SK-N-SH (cell line): ENCODE data around the gene C14orf180. TPM values are rescaled to one million over a fixed set of nuclear protein-coding genes. Genes with fewer than 3 reads are reported as not detected.

Source experiments
- CTCF ChIA-PET: fragments of 300-600, 350-600 bp; formaldehyde crosslinking; extraction: SDS; loops from one replicate; lab custom pipeline; 2021; lab: Yijun Ruan, JAX
- POLR2A ChIA-PET: fragments of 350-600 bp; sonication (Branson Sonifier 250); formaldehyde crosslinking; extraction: SDS; loops from one replicate; lab custom pipeline; 2020; ENCODE audit warnings: antibody characterized with exemption, inconsistent platforms; lab: Yijun Ruan, JAX
- DNase-seq: peaks from one replicate; pipeline ENCODE4 v3.0.0; 2012
- H2AFZ ChIP-seq: fragments of 200-600 bp; sonication (generic); 2 replicates; pipeline ENCODE4 v1.8.1; 2016; ENCODE audit warnings: antibody characterized with exemption, mild to moderate bottlenecking, low read depth
- H3F3A ChIP-seq: fragments of 200-600 bp; sonication (generic); replicated peaks from 2 replicates; pipeline ENCODE3; 2016; ENCODE audit warnings: antibody characterized with exemption, mild to moderate bottlenecking; ENCODE audit not compliant: insufficient read depth
- H3K27ac ChIP-seq, 2 experiments: fragments of 200-500 bp in 1 of 2; fragments of 200-600 bp in 1 of 2; sonication (Bioruptor generic) in 1 of 2; sonication (generic), shearing (Covaris generic) in 1 of 2; 2 replicates each; pipeline versions ENCODE4 v1.5.1 to v1.6.1; 2014 to 2016; ENCODE audit warnings: low read depth in 2 of 2, inconsistent platforms in 1 of 2, low read length in 1 of 2, mild to moderate bottlenecking in 1 of 2, mixed read lengths in 1 of 2
- H3K27me3 ChIP-seq: fragments of 200-600 bp; sonication (generic), shearing (Covaris generic); 2 replicates; pipeline ENCODE4 v1.6.1; 2016; ENCODE audit warnings: mixed run types; ENCODE audit not compliant: insufficient read depth
- H3K36me3 ChIP-seq, 2 experiments: fragments of 200-500 bp in 1 of 2; fragments of 200-600 bp in 1 of 2; sonication (Bioruptor generic) in 1 of 2; sonication (generic) in 1 of 2; replicated peaks in 1 of 2; 2 replicates each; pipeline versions ENCODE3 to v1.5.1; 2014 to 2016; ENCODE audit warnings: low read length in 1 of 2, mild to moderate bottlenecking in 1 of 2; ENCODE audit not compliant: insufficient read depth in 2 of 2, control insufficient read depth in 1 of 2
- H3K4me1 ChIP-seq, 2 experiments: fragments of 200-500 bp in 1 of 2; fragments of 200-600 bp in 1 of 2; sonication (Bioruptor generic) in 1 of 2; sonication (generic), shearing (Covaris generic) in 1 of 2; 2 replicates each; pipeline versions ENCODE4 v1.5.1 to v1.6.1; 2014 to 2016; ENCODE audit warnings: low read depth in 1 of 2, low read length in 1 of 2, mixed run types in 1 of 2; ENCODE audit not compliant: insufficient read depth in 2 of 2, control insufficient read depth in 1 of 2
- H3K4me2 ChIP-seq: fragments of 200-600 bp; sonication (generic), shearing (Covaris generic); 2 replicates; pipeline ENCODE4 v1.6.1; 2017; ENCODE audit warnings: mixed run types
- H3K4me3 ChIP-seq, 2 experiments: fragments of 200-500 bp in 1 of 2; fragments of 200-600 bp in 1 of 2; sonication (Bioruptor generic) in 1 of 2; sonication (generic), shearing (Covaris generic) in 1 of 2; 2 replicates each; pipeline versions ENCODE4 v1.5.1 to v1.8.1; 2014 to 2016; ENCODE audit warnings: low read depth in 2 of 2, inconsistent platforms in 1 of 2, low read length in 1 of 2, mild to moderate bottlenecking in 1 of 2, mixed read lengths in 1 of 2, moderate library complexity in 1 of 2
- H3K79me2 ChIP-seq: fragments of 200-600 bp; sonication (generic); 2 replicates; pipeline ENCODE4 v1.8.1; 2017; ENCODE audit warnings: mild to moderate bottlenecking; ENCODE audit not compliant: insufficient read depth
- H3K9ac ChIP-seq: fragments of 200-600 bp; sonication (generic); 2 replicates; pipeline ENCODE4 v1.6.1; 2017; ENCODE audit warnings: mixed run types
- H3K9me2 ChIP-seq: fragments of 200-600 bp; sonication (generic); 2 replicates; pipeline ENCODE4 v1.6.1; 2017; ENCODE audit warnings: mixed run types
- H3K9me3 ChIP-seq: fragments of 200-600 bp; sonication (generic); 2 replicates; pipeline ENCODE4 v1.6.1; 2017; ENCODE audit warnings: mixed run types, mild to moderate bottlenecking, moderate library complexity
- H4K20me1 ChIP-seq: fragments of 200-600 bp; sonication (generic); 2 replicates; pipeline ENCODE4 v1.6.1; 2017; ENCODE audit warnings: mild to moderate bottlenecking, mixed run types; ENCODE audit not compliant: insufficient read depth
- CHD2 ChIP-seq: fragments of 150-350 bp; IDR thresholded peaks from 2 replicates; pipeline ENCODE4 v1.6.1; 2018; ENCODE audit warnings: low read length; ENCODE audit not compliant: partially characterized antibody
- FOXM1 ChIP-seq: IDR thresholded peaks from 2 replicates; pipeline ENCODE4 v1.4.0; 2012; ENCODE audit warnings: low read depth, mild to moderate bottlenecking
- GATA2 ChIP-seq: sonication (generic); formaldehyde crosslinking; IDR thresholded peaks from 2 replicates; pipeline ENCODE4 v1.5.0; 2020; ENCODE audit warnings: mild to moderate bottlenecking, missing genetic modification reagents
- MEF2A ChIP-seq: IDR thresholded peaks from 2 replicates; pipeline ENCODE4 v1.4.0; 2012; ENCODE audit warnings: low read depth, borderline replicate concordance
- NRF1 ChIP-seq: IDR thresholded peaks from 2 replicates; pipeline ENCODE4 v1.6.1; 2012; ENCODE audit warnings: low read depth, mild to moderate bottlenecking, low read length
- RCOR1 ChIP-seq: fragments of 150-350 bp; IDR thresholded peaks from 2 replicates; pipeline ENCODE4 v1.6.1; 2017; ENCODE audit warnings: antibody characterized with exemption, low read length
- RFX5 ChIP-seq: IDR thresholded peaks from 2 replicates; pipeline ENCODE4 v1.6.1; 2012; ENCODE audit warnings: mild to moderate bottlenecking, improper control_type of control experiment, low read length
- RXRA ChIP-seq: IDR thresholded peaks from 2 replicates; pipeline ENCODE4 v1.4.0; 2012; ENCODE audit warnings: low read depth, mild to moderate bottlenecking, borderline replicate concordance
- SIN3A ChIP-seq: IDR thresholded peaks from 2 replicates; pipeline ENCODE4 v1.6.1; 2012; ENCODE audit warnings: low read depth, mild to moderate bottlenecking, low read length, moderate library complexity, borderline replicate concordance
- WGBS: methylation state at CpG from one replicate; pipeline ENCODE4 v1.1.6; 2017; ENCODE audit warnings: low lambda C conversion rate; 5-methylcytosine and 5-hydroxymethylcytosine counted together
- polyA plus RNA-seq, 3 experiments: library from polyadenylated mRNA; depleted of rRNA; stranded (reverse); fragments of >200 nt; gene quantifications; 2 replicates each; pipeline ENCODE4 v1.2.3, GENCODE V29; 2012
- TF ChIP-seq, protein P1 (sequence below): IDR thresholded peaks from 2 replicates; pipeline ENCODE4 v1.6.1; 2012; ENCODE audit warnings: mild to moderate bottlenecking, low read depth, low read length, moderate library complexity
- TF ChIP-seq, protein P2 (sequence below): fragments of 150-350 bp; IDR thresholded peaks from 2 replicates; pipeline ENCODE4 v1.6.1; 2017; ENCODE audit warnings: antibody characterized with exemption, low read length, low read depth, borderline replicate concordance
- TF ChIP-seq, protein P3 (sequence below): IDR thresholded peaks from 2 replicates; pipeline ENCODE4 v1.4.0; 2012; ENCODE audit warnings: low read depth, borderline replicate concordance
- TF ChIP-seq, protein P4 (sequence below): IDR thresholded peaks from 2 replicates; pipeline ENCODE4 v1.4.0; 2012; ENCODE audit warnings: low read depth
- TF ChIP-seq, protein P5 (sequence below): fragments of 150-350 bp; IDR thresholded peaks from 2 replicates; pipeline ENCODE4 v1.6.1; 2016; ENCODE audit warnings: mild to moderate bottlenecking, low read depth, low read length
- TF ChIP-seq, protein P6 (sequence below): fragments of 200-600 bp; sonication (generic); IDR thresholded peaks from 2 replicates; pipeline ENCODE4 v1.6.1; 2017; ENCODE audit warnings: antibody characterized with exemption, mild to moderate bottlenecking, moderate library complexity

Gene C14orf180
- polyA plus RNA-seq, 1 of the 3 experiments (the other 2 are of a cell fraction): not detected

DNA sequence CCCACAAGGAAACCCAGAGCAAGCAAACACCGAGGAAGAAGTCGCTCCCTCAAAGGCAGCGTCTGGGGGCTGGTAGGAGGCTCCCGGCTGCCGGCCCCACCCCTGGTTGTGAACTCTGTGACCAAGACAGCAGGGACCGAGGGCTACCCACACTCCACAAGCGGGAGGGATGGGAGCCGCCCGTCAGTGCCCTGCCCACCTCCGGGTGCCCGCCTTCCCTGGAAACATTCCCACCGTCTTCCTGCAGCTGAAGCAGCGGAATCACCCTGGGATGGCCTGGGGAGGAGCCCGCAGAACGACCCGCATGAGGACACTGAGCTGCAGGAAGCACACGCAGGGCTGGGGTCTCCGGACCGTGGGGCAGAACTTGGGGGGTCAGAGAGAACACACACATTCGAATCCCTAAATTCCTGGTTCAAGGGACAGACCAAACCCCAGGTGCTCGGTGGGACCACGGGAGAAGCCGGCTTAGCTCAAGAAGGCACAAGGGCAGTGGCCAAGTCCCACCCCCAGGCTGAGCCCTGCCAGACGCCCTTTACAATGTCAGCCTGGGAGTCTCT, 33.5 kb upstream of the C14orf180 start:
- H4K20me1 ChIP-seq: no peaks in the 10 kb centered on the region
- CTCF ChIA-PET: interaction anchor here (3.6 kb wide), 1 partner anchor 18 kb away, joined by 13 read pairs; no protein-coding TSS in a partner anchor
- H3K9me2 ChIP-seq: no peaks in the 10 kb centered on the region
- TF ChIP-seq MEF2A (no peak), SIN3A (no peak)
- TF ChIP-seq, protein P1, sequence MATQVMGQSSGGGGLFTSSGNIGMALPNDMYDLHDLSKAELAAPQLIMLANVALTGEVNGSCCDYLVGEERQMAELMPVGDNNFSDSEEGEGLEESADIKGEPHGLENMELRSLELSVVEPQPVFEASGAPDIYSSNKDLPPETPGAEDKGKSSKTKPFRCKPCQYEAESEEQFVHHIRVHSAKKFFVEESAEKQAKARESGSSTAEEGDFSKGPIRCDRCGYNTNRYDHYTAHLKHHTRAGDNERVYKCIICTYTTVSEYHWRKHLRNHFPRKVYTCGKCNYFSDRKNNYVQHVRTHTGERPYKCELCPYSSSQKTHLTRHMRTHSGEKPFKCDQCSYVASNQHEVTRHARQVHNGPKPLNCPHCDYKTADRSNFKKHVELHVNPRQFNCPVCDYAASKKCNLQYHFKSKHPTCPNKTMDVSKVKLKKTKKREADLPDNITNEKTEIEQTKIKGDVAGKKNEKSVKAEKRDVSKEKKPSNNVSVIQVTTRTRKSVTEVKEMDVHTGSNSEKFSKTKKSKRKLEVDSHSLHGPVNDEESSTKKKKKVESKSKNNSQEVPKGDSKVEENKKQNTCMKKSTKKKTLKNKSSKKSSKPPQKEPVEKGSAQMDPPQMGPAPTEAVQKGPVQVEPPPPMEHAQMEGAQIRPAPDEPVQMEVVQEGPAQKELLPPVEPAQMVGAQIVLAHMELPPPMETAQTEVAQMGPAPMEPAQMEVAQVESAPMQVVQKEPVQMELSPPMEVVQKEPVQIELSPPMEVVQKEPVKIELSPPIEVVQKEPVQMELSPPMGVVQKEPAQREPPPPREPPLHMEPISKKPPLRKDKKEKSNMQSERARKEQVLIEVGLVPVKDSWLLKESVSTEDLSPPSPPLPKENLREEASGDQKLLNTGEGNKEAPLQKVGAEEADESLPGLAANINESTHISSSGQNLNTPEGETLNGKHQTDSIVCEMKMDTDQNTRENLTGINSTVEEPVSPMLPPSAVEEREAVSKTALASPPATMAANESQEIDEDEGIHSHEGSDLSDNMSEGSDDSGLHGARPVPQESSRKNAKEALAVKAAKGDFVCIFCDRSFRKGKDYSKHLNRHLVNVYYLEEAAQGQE: no peak
- TF ChIP-seq, protein P2, sequence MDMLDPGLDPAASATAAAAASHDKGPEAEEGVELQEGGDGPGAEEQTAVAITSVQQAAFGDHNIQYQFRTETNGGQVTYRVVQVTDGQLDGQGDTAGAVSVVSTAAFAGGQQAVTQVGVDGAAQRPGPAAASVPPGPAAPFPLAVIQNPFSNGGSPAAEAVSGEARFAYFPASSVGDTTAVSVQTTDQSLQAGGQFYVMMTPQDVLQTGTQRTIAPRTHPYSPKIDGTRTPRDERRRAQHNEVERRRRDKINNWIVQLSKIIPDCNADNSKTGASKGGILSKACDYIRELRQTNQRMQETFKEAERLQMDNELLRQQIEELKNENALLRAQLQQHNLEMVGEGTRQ: no peak
- TF ChIP-seq, all 33 proteins: peak for 0
- Histone ChIP-seq H3K4me1 (peaks cover 0 to under 1% of the 10 kb centered on the region in 2 experiments; a peak in 2 of 4 replicates), H3K9ac (no peak overlapping the region), H3K27ac (no peak overlapping the region), H3K4me3 (no peak overlapping the region), H3K36me3 (no peaks in the 10 kb centered on the region), H3F3A (no peaks in the 10 kb centered on the region), H3K4me2 (no peak overlapping the region), H2AFZ (no peak overlapping the region), H3K27me3 (no peaks in the 10 kb centered on the region), H3K9me3 (no peaks in the 10 kb centered on the region), H3K79me2 (no peaks in the 10 kb centered on the region)
- 38% methylated on average over 14 of the region's 24 CpGs for WGBS
- DNase-seq: peak; percentile 32
- POLR2A ChIA-PET: no interaction called here

DNA sequence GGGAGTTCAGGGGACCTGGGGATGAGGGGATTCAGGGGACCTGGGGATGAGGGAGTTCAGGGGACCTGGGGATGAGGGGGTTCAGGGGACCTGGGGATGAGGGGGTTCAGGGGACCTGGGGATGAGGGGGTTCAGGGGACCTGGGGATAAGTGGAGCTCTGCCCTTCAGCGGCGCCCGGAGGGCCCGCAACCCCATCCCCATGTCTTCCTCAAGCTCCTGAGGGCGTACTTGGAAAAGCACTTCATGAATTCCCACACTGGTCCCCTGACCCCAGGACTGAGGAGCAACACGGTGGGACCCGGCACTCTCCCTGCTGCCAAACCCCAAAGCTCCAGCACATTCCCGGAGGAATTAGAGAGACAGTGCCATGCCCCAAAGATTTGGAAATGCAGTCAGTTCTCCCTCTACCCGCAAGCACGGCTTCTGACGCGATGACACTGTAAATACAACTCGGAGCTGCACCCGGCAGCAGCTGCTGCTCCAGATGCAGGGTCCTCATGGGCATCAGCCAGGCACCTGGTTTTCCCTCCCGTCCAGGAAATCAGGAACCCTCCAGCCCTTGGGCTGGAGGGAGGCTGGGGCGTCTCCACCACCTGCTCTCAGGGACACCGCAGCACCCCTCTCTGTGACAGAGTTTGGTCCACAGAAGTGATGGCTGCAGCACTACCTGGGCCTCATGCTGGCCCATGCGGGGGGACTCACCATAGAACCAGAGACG, 32.8 kb upstream of the C14orf180 start:
- ChIA-PET POLR2A (no interaction called here), CTCF (interaction anchor here (3.6 kb wide), 1 partner anchor 17 kb away, joined by 13 read pairs; no protein-coding TSS in a partner anchor)
- no peaks in the 10 kb centered on the region for H3K27me3 ChIP-seq
- H3K9ac ChIP-seq: no peak overlapping the region
- no peaks in the 10 kb centered on the region for H3K36me3 ChIP-seq
- no peak overlapping the region for H3K27ac ChIP-seq
- no peaks in the 10 kb centered on the region for H4K20me1 ChIP-seq
- no peak overlapping the region for H2AFZ ChIP-seq
- H3K9me3 ChIP-seq: no peaks in the 10 kb centered on the region
- H3K4me2 ChIP-seq: no peak overlapping the region
- H3K4me1 ChIP-seq: peaks cover 0 to 8% of the 10 kb centered on the region in 2 experiments; a peak in 2 of 4 replicates
- H3K79me2 ChIP-seq: no peaks in the 10 kb centered on the region
- WGBS: 79% methylated on average over 15 of the region's 19 CpGs
- DNase-seq: peak; percentile 17
- H3K9me2 ChIP-seq: no peaks in the 10 kb centered on the region
- no peak overlapping the region for H3K4me3 ChIP-seq
- no peaks in the 10 kb centered on the region for H3F3A ChIP-seq
- TF ChIP-seq GATA2 (CRISPR knock-in tag) (no peak), RXRA (no peak), RFX5 (no peak), NRF1 (no peak), FOXM1 (no peak), SIN3A (no peak), RCOR1 (no peak), CHD2 (no peak)
- TF ChIP-seq, protein P3, sequence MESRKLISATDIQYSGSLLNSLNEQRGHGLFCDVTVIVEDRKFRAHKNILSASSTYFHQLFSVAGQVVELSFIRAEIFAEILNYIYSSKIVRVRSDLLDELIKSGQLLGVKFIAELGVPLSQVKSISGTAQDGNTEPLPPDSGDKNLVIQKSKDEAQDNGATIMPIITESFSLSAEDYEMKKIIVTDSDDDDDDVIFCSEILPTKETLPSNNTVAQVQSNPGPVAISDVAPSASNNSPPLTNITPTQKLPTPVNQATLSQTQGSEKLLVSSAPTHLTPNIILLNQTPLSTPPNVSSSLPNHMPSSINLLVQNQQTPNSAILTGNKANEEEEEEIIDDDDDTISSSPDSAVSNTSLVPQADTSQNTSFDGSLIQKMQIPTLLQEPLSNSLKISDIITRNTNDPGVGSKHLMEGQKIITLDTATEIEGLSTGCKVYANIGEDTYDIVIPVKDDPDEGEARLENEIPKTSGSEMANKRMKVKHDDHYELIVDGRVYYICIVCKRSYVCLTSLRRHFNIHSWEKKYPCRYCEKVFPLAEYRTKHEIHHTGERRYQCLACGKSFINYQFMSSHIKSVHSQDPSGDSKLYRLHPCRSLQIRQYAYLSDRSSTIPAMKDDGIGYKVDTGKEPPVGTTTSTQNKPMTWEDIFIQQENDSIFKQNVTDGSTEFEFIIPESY: no peak
- TF ChIP-seq, protein P4, sequence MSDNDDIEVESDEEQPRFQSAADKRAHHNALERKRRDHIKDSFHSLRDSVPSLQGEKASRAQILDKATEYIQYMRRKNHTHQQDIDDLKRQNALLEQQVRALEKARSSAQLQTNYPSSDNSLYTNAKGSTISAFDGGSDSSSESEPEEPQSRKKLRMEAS: no peak
- TF ChIP-seq, protein P5, sequence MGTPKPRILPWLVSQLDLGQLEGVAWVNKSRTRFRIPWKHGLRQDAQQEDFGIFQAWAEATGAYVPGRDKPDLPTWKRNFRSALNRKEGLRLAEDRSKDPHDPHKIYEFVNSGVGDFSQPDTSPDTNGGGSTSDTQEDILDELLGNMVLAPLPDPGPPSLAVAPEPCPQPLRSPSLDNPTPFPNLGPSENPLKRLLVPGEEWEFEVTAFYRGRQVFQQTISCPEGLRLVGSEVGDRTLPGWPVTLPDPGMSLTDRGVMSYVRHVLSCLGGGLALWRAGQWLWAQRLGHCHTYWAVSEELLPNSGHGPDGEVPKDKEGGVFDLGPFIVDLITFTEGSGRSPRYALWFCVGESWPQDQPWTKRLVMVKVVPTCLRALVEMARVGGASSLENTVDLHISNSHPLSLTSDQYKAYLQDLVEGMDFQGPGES: no peak
- TF ChIP-seq, protein P6, sequence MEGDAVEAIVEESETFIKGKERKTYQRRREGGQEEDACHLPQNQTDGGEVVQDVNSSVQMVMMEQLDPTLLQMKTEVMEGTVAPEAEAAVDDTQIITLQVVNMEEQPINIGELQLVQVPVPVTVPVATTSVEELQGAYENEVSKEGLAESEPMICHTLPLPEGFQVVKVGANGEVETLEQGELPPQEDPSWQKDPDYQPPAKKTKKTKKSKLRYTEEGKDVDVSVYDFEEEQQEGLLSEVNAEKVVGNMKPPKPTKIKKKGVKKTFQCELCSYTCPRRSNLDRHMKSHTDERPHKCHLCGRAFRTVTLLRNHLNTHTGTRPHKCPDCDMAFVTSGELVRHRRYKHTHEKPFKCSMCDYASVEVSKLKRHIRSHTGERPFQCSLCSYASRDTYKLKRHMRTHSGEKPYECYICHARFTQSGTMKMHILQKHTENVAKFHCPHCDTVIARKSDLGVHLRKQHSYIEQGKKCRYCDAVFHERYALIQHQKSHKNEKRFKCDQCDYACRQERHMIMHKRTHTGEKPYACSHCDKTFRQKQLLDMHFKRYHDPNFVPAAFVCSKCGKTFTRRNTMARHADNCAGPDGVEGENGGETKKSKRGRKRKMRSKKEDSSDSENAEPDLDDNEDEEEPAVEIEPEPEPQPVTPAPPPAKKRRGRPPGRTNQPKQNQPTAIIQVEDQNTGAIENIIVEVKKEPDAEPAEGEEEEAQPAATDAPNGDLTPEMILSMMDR: no peak
